Epithelial cell of prostate (primary cell): Measurements from ENCODE around the gene UBASH3A.

Experiments
- DNase-seq: peaks from one replicate; pipeline ENCODE4 v3.0.0-alpha.2; 2011; ENCODE audit warnings: low read depth, low spot score
- H3K27ac ChIP-seq: fragments of 450-650 bp; 2 replicates; pipeline ENCODE4 v1.5.1; 2017; ENCODE audit warnings: mild to moderate bottlenecking

Gene UBASH3A

GRCh38 chr21:42443876-42444744 is 40.4 kb downstream of the UBASH3A start:
- DNase-seq = no peak
- H3K27ac ChIP-seq = no peak overlapping the region

DNA sequence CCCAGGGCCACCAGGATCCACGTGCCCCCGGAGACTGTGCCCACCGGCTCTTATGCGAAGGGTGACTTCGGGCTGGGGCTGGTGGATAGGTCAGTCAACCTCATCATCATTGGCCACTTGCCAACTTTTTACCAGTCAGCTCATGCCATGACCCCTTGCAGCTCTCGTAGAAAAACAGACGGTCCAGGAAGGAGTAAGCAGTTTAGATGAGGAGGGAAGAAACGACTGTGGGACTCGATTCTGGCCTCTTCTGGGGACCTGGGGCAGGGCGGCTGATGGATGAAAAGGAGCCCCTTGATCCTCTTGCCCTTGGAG is 41.0 kb downstream of the UBASH3A start:
- no peak overlapping the region for H3K27ac ChIP-seq
- DNase-seq = no peak

GRCh38 chr21:42445311-42445710 is 41.6 kb downstream of the UBASH3A start:
- DNase-seq = no peak
- H3K27ac ChIP-seq = no peak overlapping the region

DNA sequence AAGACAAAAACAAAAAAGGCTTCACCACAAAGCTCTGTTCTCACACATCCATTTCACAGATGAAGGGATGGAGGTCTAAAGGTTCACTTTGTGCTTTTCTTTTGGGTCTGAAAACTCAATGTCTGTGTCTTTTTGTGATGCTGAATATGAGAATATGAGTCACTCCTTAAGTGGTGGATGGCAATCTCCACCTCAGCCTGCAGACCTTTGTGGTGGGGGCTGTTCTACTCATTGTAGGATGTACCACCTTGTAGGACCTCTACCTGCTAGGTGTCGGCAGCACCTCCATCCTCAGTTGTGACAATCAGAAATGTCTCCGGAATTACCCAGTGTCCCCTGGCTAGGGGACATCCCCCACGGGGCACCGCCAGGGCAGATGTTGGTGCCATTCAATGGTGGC is 42.8 kb downstream of the UBASH3A start:
- no peak for DNase-seq
- no peak overlapping the region for H3K27ac ChIP-seq

DNA sequence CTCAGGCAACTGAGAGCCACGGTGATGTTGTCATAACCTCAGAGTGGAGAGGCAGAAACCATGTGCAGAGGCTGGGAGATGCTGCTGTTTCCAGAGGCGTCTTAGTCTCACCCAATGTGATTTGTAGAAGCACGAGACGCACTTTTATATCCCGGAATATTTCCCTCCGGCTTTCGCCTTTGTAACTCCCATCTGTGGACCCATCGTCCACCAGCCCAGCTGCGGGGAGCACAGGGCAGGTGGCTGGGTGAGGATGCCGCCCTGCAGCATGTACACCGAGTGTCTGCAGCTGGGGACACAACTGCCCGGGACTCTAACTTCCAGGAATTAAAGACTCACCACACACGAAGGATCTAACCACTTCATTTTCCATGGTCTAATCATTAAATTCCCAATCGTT is 43.5 kb downstream of the UBASH3A start:
- no peak overlapping the region for H3K27ac ChIP-seq
- DNase-seq = no peak

- no peak overlapping the region for H3K27ac ChIP-seq
- no peak for DNase-seq
These were observed 44.0 kb downstream of the UBASH3A start for GRCh38 chr21:42447732-42448131.

- DNase-seq = no peak
- H3K27ac ChIP-seq = no peak overlapping the region
These were observed 45.0 kb downstream of the UBASH3A start for GRCh38 chr21:42448686-42449085.

GRCh38 chr21:42451941-42452340 is 48.2 kb downstream of the UBASH3A start:
- no peak for DNase-seq
- H3K27ac ChIP-seq = no peak overlapping the region

GRCh38 chr21:42452401-42453223 is 48.9 kb downstream of the UBASH3A start:
- no peak overlapping the region for H3K27ac ChIP-seq
- no peak for DNase-seq

DNA sequence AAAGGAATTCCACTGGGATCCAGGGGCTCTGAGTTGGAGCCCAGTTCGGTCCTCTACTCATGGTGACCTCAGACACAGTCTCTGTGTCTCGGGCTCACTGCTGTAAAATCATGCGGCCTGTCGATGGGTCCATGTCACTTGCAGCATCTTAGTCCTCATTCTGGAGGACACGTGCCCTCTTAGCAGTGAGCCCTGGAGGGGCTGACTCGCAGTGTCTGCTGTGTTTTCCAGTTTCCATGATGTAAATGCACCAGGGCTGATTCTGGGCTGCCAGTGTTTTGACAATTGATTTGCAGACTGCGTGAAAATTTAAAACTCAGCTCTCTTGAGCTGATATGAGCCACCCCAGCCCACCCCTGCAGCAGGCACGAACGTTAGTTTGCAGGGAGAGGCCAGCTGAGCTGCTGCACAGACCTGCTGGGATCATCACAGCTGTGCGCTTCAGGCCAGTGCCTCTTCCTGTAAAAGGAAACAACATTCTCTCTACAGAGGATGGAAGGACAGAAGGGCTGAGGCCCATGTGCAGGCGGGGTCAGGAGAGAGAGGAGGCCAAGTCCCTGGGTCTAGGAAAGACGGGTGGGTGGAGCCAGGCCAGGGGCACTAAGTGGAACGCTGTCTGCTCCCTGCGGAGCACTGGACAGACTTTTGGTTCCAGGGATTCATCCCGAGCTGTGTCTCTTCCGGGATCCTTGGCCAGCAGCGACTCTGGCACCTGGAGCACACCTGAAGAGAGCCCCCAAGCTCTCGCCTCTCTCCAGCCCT is 49.7 kb downstream of the UBASH3A start:
- no peak for DNase-seq
- no peak overlapping the region for H3K27ac ChIP-seq

- H3K27ac ChIP-seq = no peak overlapping the region
These were observed 50.4 kb downstream of the UBASH3A start for GRCh38 chr21:42453986-42454570.

DNA sequence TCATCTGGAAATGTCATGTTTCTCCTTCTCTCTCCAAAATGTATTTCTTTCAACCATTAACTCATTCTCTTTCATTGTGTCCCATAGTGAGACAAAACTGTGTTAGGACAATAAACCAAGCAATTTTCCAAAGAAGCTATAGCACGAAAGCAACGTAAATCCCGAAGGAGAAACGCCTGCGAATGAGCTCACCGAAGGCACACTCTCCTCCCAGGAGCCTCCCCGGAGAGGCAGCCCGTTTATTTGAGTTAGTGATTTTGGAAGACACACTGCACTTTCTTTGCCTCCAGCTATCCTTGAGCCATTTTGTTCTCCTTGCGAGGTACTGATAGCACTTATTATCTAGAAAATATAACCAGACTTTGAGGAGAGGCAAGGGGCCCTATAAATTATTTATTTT is 51.1 kb downstream of the UBASH3A start:
- DNase-seq = no peak
- no peak overlapping the region for H3K27ac ChIP-seq

More at GRCh38 chr21:42453986-42454570, 50.4 kb downstream of the UBASH3A start:
- DNase-seq = no peak

- no peak overlapping the region for H3K27ac ChIP-seq
- DNase-seq = no peak
These were observed 51.5 kb downstream of the UBASH3A start for GRCh38 chr21:42455196-42455595.

GRCh38 chr21:42455754-42456440 is 52.2 kb downstream of the UBASH3A start:
- no peak overlapping the region for H3K27ac ChIP-seq
- DNase-seq = no peak

DNA sequence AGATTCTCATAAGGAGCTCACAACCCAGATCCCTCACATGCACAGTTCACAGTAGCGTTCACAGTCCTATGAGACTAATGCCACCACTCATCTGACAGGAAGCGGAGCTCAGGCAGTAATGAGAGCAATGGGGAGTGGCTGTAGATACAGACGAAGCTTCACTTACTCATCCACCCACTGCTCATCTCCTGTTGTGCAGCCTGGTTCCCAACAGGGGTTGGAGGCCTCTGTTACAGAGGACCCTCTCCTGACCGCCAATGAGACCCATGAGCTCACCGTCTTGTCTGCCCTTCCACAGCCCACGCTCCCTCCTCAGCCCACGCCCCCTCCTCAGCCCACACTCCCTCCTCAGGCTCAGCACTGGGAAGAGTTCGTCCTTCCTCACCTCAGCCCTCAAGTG is 52.8 kb downstream of the UBASH3A start:
- H3K27ac ChIP-seq = no peak overlapping the region
- no peak for DNase-seq

- H3K27ac ChIP-seq = no peak overlapping the region
- DNase-seq = no peak
These were observed 55.4 kb downstream of the UBASH3A start for GRCh38 chr21:42459082-42459460.

DNA sequence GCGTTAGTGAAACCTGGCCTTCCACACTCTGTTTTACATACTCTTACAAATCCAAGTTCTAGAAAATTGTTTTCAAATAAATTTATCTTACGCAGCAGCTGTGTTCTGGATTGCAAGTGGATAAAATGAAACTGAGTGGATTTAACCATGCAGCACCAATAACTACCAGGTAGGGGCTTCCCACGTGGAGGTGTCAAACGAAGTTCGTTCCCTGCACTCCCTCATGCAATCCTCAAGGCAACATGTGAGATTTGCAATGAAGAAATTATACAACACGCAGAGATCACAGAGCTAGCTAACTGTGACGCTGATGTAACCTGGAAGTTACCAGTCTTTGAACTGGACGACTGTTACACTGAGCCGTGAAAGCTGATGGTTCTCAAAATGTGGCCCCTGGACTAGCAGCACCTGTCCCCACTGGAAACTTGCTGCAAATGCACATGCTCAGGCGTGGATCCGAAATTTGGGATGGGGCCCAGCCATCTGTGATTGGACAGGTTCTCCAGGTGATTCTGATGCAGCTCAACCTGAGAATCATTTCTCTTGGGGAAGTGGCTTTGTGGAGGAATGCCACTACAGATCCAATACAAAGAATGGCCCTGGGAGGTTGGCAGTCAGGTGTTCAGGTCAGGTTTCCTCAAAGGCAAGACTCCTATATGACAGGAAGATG is 56.0 kb downstream of the UBASH3A start:
- no peak overlapping the region for H3K27ac ChIP-seq
- no peak for DNase-seq

- no peak overlapping the region for H3K27ac ChIP-seq
These were observed 56.9 kb downstream of the UBASH3A start for GRCh38 chr21:42460391-42461184.

GRCh38 chr21:42461185-42461520 is 57.5 kb downstream of the UBASH3A start:
- DNase-seq = no peak
- no peak overlapping the region for H3K27ac ChIP-seq

More at GRCh38 chr21:42460391-42461184, 56.9 kb downstream of the UBASH3A start:
- DNase-seq = no peak
